ENCODE measurements around the gene ATG2A.

DNA sequence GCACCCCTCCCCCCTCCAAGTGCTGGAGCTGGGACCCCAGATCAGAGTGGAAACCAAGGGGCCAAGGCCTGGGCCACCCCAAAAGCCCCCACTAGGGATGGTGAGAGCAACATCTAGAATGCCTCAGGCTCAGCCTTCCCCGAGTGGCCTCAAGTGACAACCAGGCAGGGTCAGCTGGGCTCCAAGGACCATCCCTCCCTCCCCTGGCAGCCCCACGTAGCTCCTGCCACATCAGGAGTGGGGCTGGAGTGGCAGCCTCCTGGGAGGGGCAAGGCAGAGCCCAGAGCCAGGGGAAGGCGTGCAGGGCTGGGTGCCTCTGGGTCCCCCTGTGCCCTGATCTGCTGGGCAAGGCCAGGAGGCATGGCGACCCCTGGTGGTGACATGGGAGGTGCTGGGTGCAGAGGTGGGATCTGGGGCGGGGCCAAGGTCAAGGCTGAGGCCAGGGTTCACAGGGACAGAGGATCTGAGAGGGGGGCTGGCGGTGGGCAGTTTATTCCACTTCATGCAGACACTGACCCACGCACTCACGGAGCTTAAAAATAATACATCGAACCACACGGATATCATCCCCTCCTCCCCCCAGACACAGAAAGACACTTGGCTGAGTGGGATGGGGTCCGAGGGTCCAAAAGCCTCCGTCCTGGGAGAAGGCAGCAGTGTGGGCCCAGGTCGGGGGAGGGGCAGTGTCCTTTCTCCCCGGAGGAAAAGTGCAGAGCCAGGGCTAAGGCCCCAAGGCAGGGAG is 22.8 kb downstream of the ATG2A start:
- peak; percentile 78 to 86 (median 82) for TF ChIP-seq POLR2AphosphoS5 (IDR thresholded peaks at IDR 0.05)
- no peak for TF ChIP-seq POLR2A (IDR thresholded peaks at IDR 0.05)
- TF ChIP-seq, protein P1, sequence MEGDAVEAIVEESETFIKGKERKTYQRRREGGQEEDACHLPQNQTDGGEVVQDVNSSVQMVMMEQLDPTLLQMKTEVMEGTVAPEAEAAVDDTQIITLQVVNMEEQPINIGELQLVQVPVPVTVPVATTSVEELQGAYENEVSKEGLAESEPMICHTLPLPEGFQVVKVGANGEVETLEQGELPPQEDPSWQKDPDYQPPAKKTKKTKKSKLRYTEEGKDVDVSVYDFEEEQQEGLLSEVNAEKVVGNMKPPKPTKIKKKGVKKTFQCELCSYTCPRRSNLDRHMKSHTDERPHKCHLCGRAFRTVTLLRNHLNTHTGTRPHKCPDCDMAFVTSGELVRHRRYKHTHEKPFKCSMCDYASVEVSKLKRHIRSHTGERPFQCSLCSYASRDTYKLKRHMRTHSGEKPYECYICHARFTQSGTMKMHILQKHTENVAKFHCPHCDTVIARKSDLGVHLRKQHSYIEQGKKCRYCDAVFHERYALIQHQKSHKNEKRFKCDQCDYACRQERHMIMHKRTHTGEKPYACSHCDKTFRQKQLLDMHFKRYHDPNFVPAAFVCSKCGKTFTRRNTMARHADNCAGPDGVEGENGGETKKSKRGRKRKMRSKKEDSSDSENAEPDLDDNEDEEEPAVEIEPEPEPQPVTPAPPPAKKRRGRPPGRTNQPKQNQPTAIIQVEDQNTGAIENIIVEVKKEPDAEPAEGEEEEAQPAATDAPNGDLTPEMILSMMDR (IDR thresholded peaks at IDR 0.05 in 8 of 11, conservative IDR thresholded peaks at IDR 0.05 in 3 of 11) = peak; percentile 89 to 98 (median 96)
